Chondrocyte (in vitro differentiated cells): ENCODE measurements around the gene USP34. TPM values are rescaled to one million over a fixed set of nuclear protein-coding genes. Genes with fewer than 3 reads are reported as not detected.
A peak's percentile ranks its signal among the peaks of the same experiment; 100 is the strongest.
"Not testable (repeated sequence)": the region's sequence is repeated elsewhere in the genome, so short reads cannot be mapped to it uniquely, and the experiment has no call there.

Experiments used
- DNase-seq: peaks from one replicate; pipeline ENCODE4 v3.0.0; 2021; ENCODE audit warnings: mixed read lengths, low spot score
- H3K27ac Mint-ChIP-seq: one replicate; pipeline ENCODE4 v1.8.0; 2021; ENCODE audit warnings: mild to moderate bottlenecking, moderate library complexity, mixed read lengths; ENCODE audit not compliant: unreplicated experiment
- H3K27me3 Mint-ChIP-seq: 2 replicates; pipeline ENCODE4 v1.8.0; 2021; ENCODE audit warnings: low read depth, mixed read lengths
- H3K36me3 Mint-ChIP-seq: 2 replicates; pipeline ENCODE4 v1.8.0; 2021; ENCODE audit warnings: low read depth, mixed read lengths
- H3K4me1 Mint-ChIP-seq: 2 replicates; pipeline ENCODE4 v1.8.0; 2021; ENCODE audit warnings: low read depth, mild to moderate bottlenecking, mixed read lengths
- H3K4me3 Mint-ChIP-seq: one replicate; pipeline ENCODE4 v1.8.0; 2021; ENCODE audit warnings: mild to moderate bottlenecking, moderate library complexity, mixed read lengths; ENCODE audit not compliant: unreplicated experiment
- H3K9me3 Mint-ChIP-seq: 2 replicates; pipeline ENCODE4 v1.8.0; 2021; ENCODE audit warnings: low read depth, mixed read lengths
- CTCF ChIP-seq: fragments of 200-600 bp; sonication (generic); IDR thresholded peaks from 2 replicates; pipeline ENCODE4 v1.5.0; 2021; ENCODE audit warnings: antibody characterized with exemption, mild to moderate bottlenecking, moderate library complexity
- total RNA-seq: library from RNA; stranded (reverse); gene quantifications from 3 replicates; pipeline ENCODE4 v1.2.1, GENCODE V29; 2021

Gene USP34
- total RNA-seq, 1 donor from 2014 or later, result 104 TPM

GRCh38 chr2:61210332-61210981, 260.4 kb downstream of the USP34 start:
- DNase-seq, result no peak
- Mint-ChIP-seq H3K36me3 (peaks cover 28% of the 10 kb centered on the region), H3K4me1 (peaks cover 17% of the 10 kb centered on the region), H3K27me3 (no peaks in the 10 kb centered on the region), H3K4me3 (no peak overlapping the region), H3K27ac (peak overlapping the region; percentile 88), H3K9me3 (no peaks in the 10 kb centered on the region)
- no peak for TF ChIP-seq CTCF

- Mint-ChIP-seq H3K4me3 (no peak overlapping the region), H3K27ac (no peak overlapping the region), H3K27me3 (no peaks in the 10 kb centered on the region), H3K36me3 (peaks cover 44% of the 10 kb centered on the region), H3K4me1 (peaks cover 1% of the 10 kb centered on the region), H3K9me3 (no peaks in the 10 kb centered on the region)
- TF ChIP-seq CTCF, result no peak
- no peak for DNase-seq
Observed at GRCh38 chr2:61205132-61205531, 265.8 kb downstream of the USP34 start.

- H3K27ac Mint-ChIP-seq, result peak overlapping the region; percentile 32
- peaks cover 9% of the 10 kb centered on the region for H3K36me3 Mint-ChIP-seq
- peaks cover 8% of the 10 kb centered on the region for H3K4me1 Mint-ChIP-seq
- no peak for TF ChIP-seq CTCF
- H3K9me3 Mint-ChIP-seq, result no peaks in the 10 kb centered on the region
- DNase-seq, result no peak
- no peak overlapping the region for H3K4me3 Mint-ChIP-seq
- no peaks in the 10 kb centered on the region for H3K27me3 Mint-ChIP-seq
Observed at GRCh38 chr2:61196671-61197070, 274.2 kb downstream of the USP34 start.

- peaks cover 12% of the 10 kb centered on the region for H3K36me3 Mint-ChIP-seq
- not testable (repeated sequence) for H3K9me3 Mint-ChIP-seq, H3K4me1 Mint-ChIP-seq, H3K27me3 Mint-ChIP-seq, DNase-seq, H3K4me3 Mint-ChIP-seq
- peak overlapping the region; percentile 17 for H3K27ac Mint-ChIP-seq
Observed at GRCh38 chr2:61194646-61195045, 276.2 kb downstream of the USP34 start.

- TF ChIP-seq CTCF, result no peak
- H3K4me1 Mint-ChIP-seq, result peaks cover 8% of the 10 kb centered on the region
- no peak overlapping the region for H3K4me3 Mint-ChIP-seq
- H3K27me3 Mint-ChIP-seq, result no peaks in the 10 kb centered on the region
- no peaks in the 10 kb centered on the region for H3K9me3 Mint-ChIP-seq
- no peak for DNase-seq
- H3K27ac Mint-ChIP-seq, result no peak overlapping the region
- H3K36me3 Mint-ChIP-seq, result peaks cover 12% of the 10 kb centered on the region
Observed at GRCh38 chr2:61193670-61194561, 277.0 kb downstream of the USP34 start.
